Hepatocyte (in vitro differentiated cells): ENCODE measurements around the gene ZNF473. TPM values are rescaled to one million over a fixed set of nuclear protein-coding genes. Genes with fewer than 3 reads are reported as not detected.

Experiments used
- DNase-seq: peaks from one replicate; pipeline ENCODE4 v3.0.0-alpha.2; 2016; ENCODE audit warnings: low spot score
- H2AFZ ChIP-seq: fragments of 200-600 bp; sonication (generic); 2 replicates; pipeline ENCODE4 v1.6.0; 2016; ENCODE audit warnings: antibody characterized with exemption, mild to moderate bottlenecking
- H3K27ac ChIP-seq: fragments of 200-600 bp; sonication (generic); 2 replicates; pipeline ENCODE4 v1.5.1; 2016; ENCODE audit warnings: mild to moderate bottlenecking
- H3K27me3 ChIP-seq: fragments of 200-600 bp; sonication (generic); 2 replicates; pipeline ENCODE4 v1.6.1; 2016
- H3K36me3 ChIP-seq: fragments of 200-600 bp; sonication (generic); replicated peaks from 2 replicates; pipeline ENCODE4 v1.5.1; 2016; ENCODE audit warnings: low read depth; ENCODE audit not compliant: insufficient read depth
- H3K4me1 ChIP-seq: fragments of 200-600 bp; sonication (generic); 2 replicates; pipeline ENCODE4 v1.5.1; 2016; ENCODE audit warnings: mild to moderate bottlenecking, moderate library complexity; ENCODE audit not compliant: insufficient read depth
- H3K4me2 ChIP-seq: fragments of 200-600 bp; sonication (generic); 2 replicates; pipeline ENCODE4 v1.6.0; 2016
- H3K4me3 ChIP-seq: fragments of 200-600 bp; sonication (generic); 2 replicates; pipeline ENCODE4 v1.5.1; 2016; ENCODE audit warnings: mild to moderate bottlenecking
- H3K79me2 ChIP-seq: fragments of 200-600 bp; sonication (generic); 2 replicates; pipeline ENCODE4 v1.6.0; 2017; ENCODE audit warnings: mild to moderate bottlenecking
- H3K9me2 ChIP-seq: fragments of 200-600 bp; sonication (generic); replicated peaks from 2 replicates; pipeline ENCODE4 v1.6.0; 2017; ENCODE audit warnings: mild to moderate bottlenecking; ENCODE audit not compliant: insufficient read depth
- H3K9me3 ChIP-seq: fragments of 200-600 bp; sonication (generic); 2 replicates; pipeline ENCODE4 v1.5.1; 2016; ENCODE audit warnings: low read depth, mild to moderate bottlenecking
- H4K20me1 ChIP-seq: fragments of 200-600 bp; sonication (generic); 2 replicates; pipeline ENCODE4 v1.6.0; 2016; ENCODE audit warnings: mild to moderate bottlenecking; ENCODE audit not compliant: insufficient read depth, poor library complexity, severe bottlenecking
- EZH2 ChIP-seq: fragments of 200-600 bp; sonication (generic); IDR thresholded peaks from 2 replicates; pipeline ENCODE4 v1.6.1; 2016; ENCODE audit warnings: antibody characterized with exemption, mild to moderate bottlenecking, borderline replicate concordance
- EZH2phosphoT487 ChIP-seq: fragments of 200-600 bp; sonication (generic); IDR thresholded peaks from one replicate; pipeline ENCODE4 v1.6.1; 2018; ENCODE audit warnings: antibody characterized with exemption, mild to moderate bottlenecking, low read depth, moderate library complexity; ENCODE audit not compliant: unreplicated experiment, severe bottlenecking
- WGBS: methylation state at CpG from one replicate; pipeline ENCODE4 v1.1.6; 2016; ENCODE audit warnings: low lambda C conversion rate; ENCODE audit errors: missing lambda C conversion rate; 5-methylcytosine and 5-hydroxymethylcytosine counted together
- polyA plus RNA-seq: library from polyadenylated mRNA; unstranded; fragments of >200 nt; fragmentation: Nextera tagmentation; extraction: Ambion mirVana; gene quantifications from 2 replicates; pipeline ENCODE4 v1.2.1, GENCODE V29; 2016
- total RNA-seq: library from RNA; depleted of rRNA; stranded (reverse); fragments of >200 nt; gene quantifications from 2 replicates; pipeline ENCODE4 v1.2.3, GENCODE V29; 2014
- TF ChIP-seq, protein P1 (sequence below): fragments of 200-600 bp; sonication (generic); IDR thresholded peaks from 2 replicates; pipeline ENCODE4 v1.5.1; 2016; ENCODE audit warnings: antibody characterized with exemption, mild to moderate bottlenecking; ENCODE audit not compliant: poor library complexity

ZNF473 gene
- total and polyA plus RNA-seq, 2 experiments from 2014 or later = 4.4 to 5.3 TPM

DNA sequence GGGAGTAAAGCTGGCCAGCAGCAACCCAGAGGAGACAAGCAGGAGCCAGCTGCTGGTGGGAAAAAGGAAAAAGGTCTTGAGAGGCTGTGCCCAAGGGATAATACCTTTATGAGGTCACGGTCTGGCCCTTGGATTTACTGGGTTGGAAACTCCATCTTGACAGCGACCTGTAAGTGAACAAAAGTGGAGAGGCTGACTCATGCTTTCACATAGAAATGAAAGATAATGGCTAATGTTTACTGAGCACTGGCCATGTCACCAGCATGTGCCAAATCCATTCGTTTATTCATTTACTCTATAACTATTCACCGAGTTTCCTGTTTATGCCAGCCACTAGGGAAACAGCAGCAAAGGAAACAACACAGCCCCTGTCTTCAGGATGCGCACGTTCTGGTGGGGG is 5.3 kb upstream of the ZNF473 start:
- WGBS = 90% methylated on average over 6 of the region's 6 CpGs
- peak overlapping the region; percentile 60 for H3K27ac ChIP-seq
- DNase-seq = no peak
- TF ChIP-seq EZH2phosphoT487 = no peak
- no peak for TF ChIP-seq EZH2
- TF ChIP-seq, protein P1, sequence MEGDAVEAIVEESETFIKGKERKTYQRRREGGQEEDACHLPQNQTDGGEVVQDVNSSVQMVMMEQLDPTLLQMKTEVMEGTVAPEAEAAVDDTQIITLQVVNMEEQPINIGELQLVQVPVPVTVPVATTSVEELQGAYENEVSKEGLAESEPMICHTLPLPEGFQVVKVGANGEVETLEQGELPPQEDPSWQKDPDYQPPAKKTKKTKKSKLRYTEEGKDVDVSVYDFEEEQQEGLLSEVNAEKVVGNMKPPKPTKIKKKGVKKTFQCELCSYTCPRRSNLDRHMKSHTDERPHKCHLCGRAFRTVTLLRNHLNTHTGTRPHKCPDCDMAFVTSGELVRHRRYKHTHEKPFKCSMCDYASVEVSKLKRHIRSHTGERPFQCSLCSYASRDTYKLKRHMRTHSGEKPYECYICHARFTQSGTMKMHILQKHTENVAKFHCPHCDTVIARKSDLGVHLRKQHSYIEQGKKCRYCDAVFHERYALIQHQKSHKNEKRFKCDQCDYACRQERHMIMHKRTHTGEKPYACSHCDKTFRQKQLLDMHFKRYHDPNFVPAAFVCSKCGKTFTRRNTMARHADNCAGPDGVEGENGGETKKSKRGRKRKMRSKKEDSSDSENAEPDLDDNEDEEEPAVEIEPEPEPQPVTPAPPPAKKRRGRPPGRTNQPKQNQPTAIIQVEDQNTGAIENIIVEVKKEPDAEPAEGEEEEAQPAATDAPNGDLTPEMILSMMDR = no peak
- no peak overlapping the region for H3K4me3 ChIP-seq
- H3K9me2 ChIP-seq = no peaks in the 10 kb centered on the region
- no peak overlapping the region for H2AFZ ChIP-seq
- H3K27me3 ChIP-seq = no peaks in the 10 kb centered on the region
- no peaks in the 10 kb centered on the region for H4K20me1 ChIP-seq
- no peak overlapping the region for H3K4me2 ChIP-seq
- peaks cover 32% of the 10 kb centered on the region for H3K79me2 ChIP-seq
- H3K36me3 ChIP-seq = no peaks in the 10 kb centered on the region
- no peaks in the 10 kb centered on the region for H3K9me3 ChIP-seq
- H3K4me1 ChIP-seq = peaks cover 7% of the 10 kb centered on the region

DNA sequence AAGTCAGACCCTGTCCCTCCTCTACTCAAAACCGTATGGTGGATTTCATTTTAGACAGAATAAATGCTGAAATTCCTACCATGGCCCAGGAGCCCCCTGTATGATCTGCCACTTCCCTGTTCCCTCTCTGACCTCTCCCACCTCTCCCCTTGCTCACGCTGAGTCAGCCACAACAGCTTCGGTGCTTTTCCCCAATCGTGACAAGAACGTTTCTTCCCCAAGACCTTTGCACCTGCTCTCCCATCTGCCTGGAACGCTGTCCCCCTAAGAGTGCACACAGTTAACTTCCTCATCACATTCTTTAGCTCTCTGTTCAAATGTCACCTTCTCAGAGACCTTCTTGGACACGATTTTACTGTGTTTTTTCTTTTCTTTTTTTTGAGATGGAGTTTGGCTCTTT is 3.0 kb upstream of the ZNF473 start:
- 86% methylated on average over 7 of the region's 7 CpGs for WGBS
- no peaks in the 10 kb centered on the region for H3K9me3 ChIP-seq

DNA sequence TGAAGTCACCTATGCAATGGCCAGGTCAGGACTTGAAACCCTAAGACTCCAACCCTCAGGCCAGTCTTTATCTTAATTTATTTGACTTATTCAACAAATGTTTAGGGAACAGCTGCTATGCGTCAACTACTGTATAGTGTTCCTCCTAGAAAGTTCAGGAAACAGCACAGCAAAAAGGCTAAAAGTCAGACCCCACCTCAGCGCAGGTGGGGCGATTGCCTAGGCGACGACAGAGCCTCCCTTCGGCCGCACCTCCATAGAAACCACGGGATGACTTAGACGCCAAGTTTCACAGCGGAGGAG is 1.1 kb upstream of the ZNF473 start:
- Histone ChIP-seq H3K9me3 (no peaks in the 10 kb centered on the region), H3K27me3 (no peaks in the 10 kb centered on the region), H3K79me2 (peaks cover 60% of the 10 kb centered on the region), H3K27ac (peak overlapping the region; percentile 83), H3K36me3 (no peaks in the 10 kb centered on the region), H4K20me1 (no peaks in the 10 kb centered on the region), H3K9me2 (no peaks in the 10 kb centered on the region), H3K4me3 (peak overlapping the region; percentile 58), H3K4me2 (peak overlapping the region; percentile 97), H2AFZ (peak overlapping the region; percentile 81), H3K4me1 (peaks cover 13% of the 10 kb centered on the region)
- 3% methylated on average over 10 of the region's 10 CpGs for WGBS
- TF ChIP-seq, protein P1 = no peak
- no peak for TF ChIP-seq EZH2phosphoT487
- TF ChIP-seq EZH2 = no peak
- DNase-seq = no peak

More for the DNA sequence above, 3.0 kb upstream of the ZNF473 start:
- Histone ChIP-seq H3K4me1 (peaks cover 13% of the 10 kb centered on the region), H3K79me2 (peaks cover 50% of the 10 kb centered on the region), H3K9me2 (no peaks in the 10 kb centered on the region), H2AFZ (no peak overlapping the region), H3K27ac (peak overlapping the region; percentile 68), H3K36me3 (no peaks in the 10 kb centered on the region), H3K4me3 (no peak overlapping the region), H3K27me3 (no peaks in the 10 kb centered on the region), H4K20me1 (no peaks in the 10 kb centered on the region), H3K4me2 (peak overlapping the region; percentile 40)
- TF ChIP-seq EZH2phosphoT487 (no peak), EZH2 (no peak)
- TF ChIP-seq, protein P1 = no peak
- DNase-seq = peak; percentile 37
